ENCODE data around the gene SUMO3. TPM values are rescaled to one million over a fixed set of nuclear protein-coding genes. Genes with fewer than 3 reads are reported as not detected.
A peak's percentile ranks its signal among the peaks of the same experiment; 100 is the strongest.

SUMO3 gene
- total and polyA plus RNA-seq, 2 donors (not counting 3 experiments of a cell fraction or from before 2014, with no cell fraction given): 102 to 123 TPM

DNA sequence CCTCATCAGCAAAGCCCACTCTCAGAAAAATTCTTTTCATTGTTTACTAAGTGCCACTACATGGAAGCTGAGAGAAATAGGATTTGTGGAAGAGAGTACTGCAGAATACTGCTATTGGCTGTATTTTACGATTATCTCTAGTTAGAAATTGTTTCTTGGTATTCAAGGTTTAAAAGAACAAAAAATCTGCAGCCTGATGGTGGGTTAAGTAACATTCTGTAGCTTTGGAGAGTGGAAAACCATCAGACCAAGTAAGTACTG lies 28.3 kb upstream of the SUMO3 start:
- dilution Hi-C loops (cut with MboI; ENCODE audit: extremely low pct_ligation_motif_present, low sequenced_read_pairs): no loop called here
- Histone ChIP-seq H3K9ac (replicated peaks; ENCODE audit: extremely low read depth, insufficient read depth, low read length) (peak overlapping the region; percentile 51), H3K4me3 (replicated peaks in 1 of 3; ENCODE audit: insufficient read depth in 1 of 3, low read depth in 1 of 3, low read length in 3 of 3) (peak overlapping the region; percentile 7 to 28 (median 11)), H3K4me1 (ENCODE audit: control insufficient read depth, extremely low read depth, insufficient read depth, low read length) (peaks cover 16% of the 10 kb centered on the region), H3K27ac (ENCODE audit: insufficient read depth, low read depth, low read length) (no peak overlapping the region), H4K20me1 (replicated peaks; ENCODE audit: control insufficient read depth, extremely low read depth, insufficient read depth, low read length) (no peaks in the 10 kb centered on the region), H3K36me3 (ENCODE audit: control insufficient read depth in 2 of 2, extremely low read depth in 1 of 2, insufficient read depth in 2 of 2, low read length in 2 of 2) (peaks cover 20% of the 10 kb centered on the region in 2 experiments), H3K27me3 (ENCODE audit: control insufficient read depth in 2 of 2, insufficient read depth in 2 of 2, low read length in 2 of 2) (peaks cover 2 to 4% of the 10 kb centered on the region in 2 experiments), H3K9me1 (replicated peaks; ENCODE audit: control insufficient read depth, extremely low read depth, insufficient read depth, low read length) (no peaks in the 10 kb centered on the region), H3K79me2 (ENCODE audit: control insufficient read depth, insufficient read depth, low read length) (no peaks in the 10 kb centered on the region), H3K9me3 (replicated peaks; ENCODE audit: control insufficient read depth, insufficient read depth, low read length) (no peaks in the 10 kb centered on the region), H2AFZ (ENCODE audit: low read depth, low read length) (no peak overlapping the region), H3K4me2 (ENCODE audit: insufficient read depth, low read length) (peak overlapping the region; percentile 87)
- BruUV-seq (replicated peaks): no TSS peak
- intact Hi-C loops (cut with micrococcal nuclease): loop anchor here (1.0 kb wide), 3 partner anchors 26 to 65 kb away; partner anchors contain the start of gene UBE2G2
- TF ChIP-seq POLR2A (IDR thresholded peaks at IDR 0.05; ENCODE audit: low read depth, low read length) (no peak), JUN (IDR thresholded peaks at IDR 0.05; ENCODE audit: borderline replicate concordance, insufficient read depth, insufficient read length, low read depth) (no peak), MYC (IDR thresholded peaks at IDR 0.05; ENCODE audit: low read depth, low read length) (no peak), POLR2AphosphoS5 (IDR thresholded peaks at IDR 0.05; ENCODE audit: insufficient read depth, low read depth, low read length) (no peak), EZH2 (IDR thresholded peaks at IDR 0.05; ENCODE audit: borderline replicate concordance, low read depth, low read length, severe bottlenecking) (no peak), FOS (IDR thresholded peaks at IDR 0.05; ENCODE audit: borderline replicate concordance, insufficient read depth, low read length) (no peak), GATA2 (IDR thresholded peaks at IDR 0.05; ENCODE audit: insufficient read depth, insufficient read length, low read depth, low read length) (no peak)
- TF ChIP-seq, protein P1, sequence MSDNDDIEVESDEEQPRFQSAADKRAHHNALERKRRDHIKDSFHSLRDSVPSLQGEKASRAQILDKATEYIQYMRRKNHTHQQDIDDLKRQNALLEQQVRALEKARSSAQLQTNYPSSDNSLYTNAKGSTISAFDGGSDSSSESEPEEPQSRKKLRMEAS (IDR thresholded peaks at IDR 0.05; ENCODE audit: insufficient read depth, insufficient read length): no peak
- TF ChIP-seq, protein P2, sequence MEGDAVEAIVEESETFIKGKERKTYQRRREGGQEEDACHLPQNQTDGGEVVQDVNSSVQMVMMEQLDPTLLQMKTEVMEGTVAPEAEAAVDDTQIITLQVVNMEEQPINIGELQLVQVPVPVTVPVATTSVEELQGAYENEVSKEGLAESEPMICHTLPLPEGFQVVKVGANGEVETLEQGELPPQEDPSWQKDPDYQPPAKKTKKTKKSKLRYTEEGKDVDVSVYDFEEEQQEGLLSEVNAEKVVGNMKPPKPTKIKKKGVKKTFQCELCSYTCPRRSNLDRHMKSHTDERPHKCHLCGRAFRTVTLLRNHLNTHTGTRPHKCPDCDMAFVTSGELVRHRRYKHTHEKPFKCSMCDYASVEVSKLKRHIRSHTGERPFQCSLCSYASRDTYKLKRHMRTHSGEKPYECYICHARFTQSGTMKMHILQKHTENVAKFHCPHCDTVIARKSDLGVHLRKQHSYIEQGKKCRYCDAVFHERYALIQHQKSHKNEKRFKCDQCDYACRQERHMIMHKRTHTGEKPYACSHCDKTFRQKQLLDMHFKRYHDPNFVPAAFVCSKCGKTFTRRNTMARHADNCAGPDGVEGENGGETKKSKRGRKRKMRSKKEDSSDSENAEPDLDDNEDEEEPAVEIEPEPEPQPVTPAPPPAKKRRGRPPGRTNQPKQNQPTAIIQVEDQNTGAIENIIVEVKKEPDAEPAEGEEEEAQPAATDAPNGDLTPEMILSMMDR (IDR thresholded peaks at IDR 0.05; ENCODE audit: extremely low read depth in 1 of 2, insufficient read depth in 1 of 2, low read depth in 1 of 2, low read length in 2 of 2): no peak
- ChIA-PET POLR2A (no interaction called here), CTCF (interaction anchor here (0.9 to 2.7 kb wide), 9 partner anchors 23 to 96 kb away, joined by 3 to 11 read pairs (median 5); partner anchors contain the start of genes PTTG1IP and UBE2G2)
- FAIRE-seq: no peak
- no peak for DNase-seq (ENCODE audit: low read depth, low spot score)

Measured in endothelial cell of umbilical vein (primary cell).